ENCODE results near the gene PREX1.

PREX1 gene

GRCh38 chr20:48679011-48679410 lies 148.8 kb downstream of the PREX1 start:
- peaks cover 0 to 16% of the 10 kb centered on the region in 2 donors for H3K36me3 ChIP-seq (ENCODE audit: control insufficient read depth in 1 of 2, insufficient read depth in 2 of 2, low read length in 2 of 2)
- H3K4me3 ChIP-seq (ENCODE audit: low read depth in 1 of 2, low read length in 2 of 2): no peak overlapping the region
- no peak overlapping the region for H3K27ac ChIP-seq (ENCODE audit: low read depth, low read length)
- H3K9me3 ChIP-seq (ENCODE audit: control insufficient read depth in 1 of 2, low read length in 2 of 2): no peaks in the 10 kb centered on the region
- peaks cover 29 to 35% of the 10 kb centered on the region in 2 donors for H3K4me1 ChIP-seq (ENCODE audit: control insufficient read depth in 1 of 2, insufficient read depth in 2 of 2, low read length in 2 of 2)
- H3K27me3 ChIP-seq (ENCODE audit: control insufficient read depth in 1 of 2, insufficient read depth in 2 of 2, low read length in 2 of 2): no peaks in the 10 kb centered on the region
- H3K9ac ChIP-seq (ENCODE audit: low read depth in 1 of 2, low read length in 2 of 2): no peak overlapping the region

- H3K4me1 ChIP-seq (ENCODE audit: control insufficient read depth in 1 of 2, insufficient read depth in 2 of 2, low read length in 2 of 2): peaks cover 23 to 30% of the 10 kb centered on the region in 2 donors
- peaks cover 0 to 16% of the 10 kb centered on the region in 2 donors for H3K36me3 ChIP-seq (ENCODE audit: control insufficient read depth in 1 of 2, insufficient read depth in 2 of 2, low read length in 2 of 2)
- no peak overlapping the region for H3K27ac ChIP-seq (ENCODE audit: low read depth, low read length)
- H3K27me3 ChIP-seq (ENCODE audit: control insufficient read depth in 1 of 2, insufficient read depth in 2 of 2, low read length in 2 of 2): no peaks in the 10 kb centered on the region
- no peak overlapping the region for H3K4me3 ChIP-seq (ENCODE audit: low read depth in 1 of 2, low read length in 2 of 2)
- H3K9ac ChIP-seq (ENCODE audit: low read depth in 1 of 2, low read length in 2 of 2): no peak overlapping the region
- no peaks in the 10 kb centered on the region for H3K9me3 ChIP-seq (ENCODE audit: control insufficient read depth in 1 of 2, low read length in 2 of 2)
Measured at GRCh38 chr20:48678421-48678820, 149.4 kb downstream of the PREX1 start.

GRCh38 chr20:48676795-48677460 lies 150.9 kb downstream of the PREX1 start:
- Histone ChIP-seq H3K4me3 (ENCODE audit: low read depth in 1 of 2, low read length in 2 of 2) (no peak overlapping the region), H3K36me3 (ENCODE audit: control insufficient read depth in 1 of 2, insufficient read depth in 2 of 2, low read length in 2 of 2) (peaks cover 0 to 16% of the 10 kb centered on the region in 2 donors), H3K27me3 (ENCODE audit: control insufficient read depth in 1 of 2, insufficient read depth in 2 of 2, low read length in 2 of 2) (no peaks in the 10 kb centered on the region), H3K9ac (ENCODE audit: low read depth in 1 of 2, low read length in 2 of 2) (no peak overlapping the region), H3K27ac (ENCODE audit: low read depth, low read length) (no peak overlapping the region), H3K9me3 (ENCODE audit: control insufficient read depth in 1 of 2, low read length in 2 of 2) (no peaks in the 10 kb centered on the region), H3K4me1 (ENCODE audit: control insufficient read depth in 1 of 2, insufficient read depth in 2 of 2, low read length in 2 of 2) (peaks cover 8 to 15% of the 10 kb centered on the region in 2 donors)

GRCh38 chr20:48676125-48676524 lies 151.7 kb downstream of the PREX1 start:
- Histone ChIP-seq H3K36me3 (ENCODE audit: control insufficient read depth in 1 of 2, insufficient read depth in 2 of 2, low read length in 2 of 2) (peaks cover 0 to 15% of the 10 kb centered on the region in 2 donors), H3K9ac (ENCODE audit: low read depth in 1 of 2, low read length in 2 of 2) (no peak overlapping the region), H3K4me1 (ENCODE audit: control insufficient read depth in 1 of 2, insufficient read depth in 2 of 2, low read length in 2 of 2) (peaks cover 6 to 10% of the 10 kb centered on the region in 2 donors), H3K9me3 (ENCODE audit: control insufficient read depth in 1 of 2, low read length in 2 of 2) (no peaks in the 10 kb centered on the region), H3K27me3 (ENCODE audit: control insufficient read depth in 1 of 2, insufficient read depth in 2 of 2, low read length in 2 of 2) (no peaks in the 10 kb centered on the region), H3K4me3 (ENCODE audit: low read depth in 1 of 2, low read length in 2 of 2) (no peak overlapping the region), H3K27ac (ENCODE audit: low read depth, low read length) (no peak overlapping the region)

GRCh38 chr20:48674461-48674860 lies 153.3 kb downstream of the PREX1 start:
- no peak overlapping the region for H3K9ac ChIP-seq (ENCODE audit: low read depth in 1 of 2, low read length in 2 of 2)
- H3K4me3 ChIP-seq (ENCODE audit: low read depth in 1 of 2, low read length in 2 of 2): no peak overlapping the region
- H3K36me3 ChIP-seq (ENCODE audit: control insufficient read depth in 1 of 2, insufficient read depth in 2 of 2, low read length in 2 of 2): peaks cover 0 to 11% of the 10 kb centered on the region in 2 donors
- H3K9me3 ChIP-seq (ENCODE audit: control insufficient read depth in 1 of 2, low read length in 2 of 2): no peaks in the 10 kb centered on the region
- no peaks in the 10 kb centered on the region for H3K27me3 ChIP-seq (ENCODE audit: control insufficient read depth in 1 of 2, insufficient read depth in 2 of 2, low read length in 2 of 2)
- peaks cover 0 to 5% of the 10 kb centered on the region in 2 donors for H3K4me1 ChIP-seq (ENCODE audit: control insufficient read depth in 1 of 2, insufficient read depth in 2 of 2, low read length in 2 of 2)
- H3K27ac ChIP-seq (ENCODE audit: low read depth, low read length): no peak overlapping the region

GRCh38 chr20:48673507-48673906 lies 154.3 kb downstream of the PREX1 start:
- Histone ChIP-seq H3K27me3 (ENCODE audit: control insufficient read depth in 1 of 2, insufficient read depth in 2 of 2, low read length in 2 of 2) (no peaks in the 10 kb centered on the region), H3K4me1 (ENCODE audit: control insufficient read depth in 1 of 2, insufficient read depth in 2 of 2, low read length in 2 of 2) (peaks cover under 1 to 6% of the 10 kb centered on the region in 2 donors), H3K9ac (ENCODE audit: low read depth in 1 of 2, low read length in 2 of 2) (no peak overlapping the region), H3K27ac (ENCODE audit: low read depth, low read length) (no peak overlapping the region), H3K4me3 (ENCODE audit: low read depth in 1 of 2, low read length in 2 of 2) (no peak overlapping the region), H3K36me3 (ENCODE audit: control insufficient read depth in 1 of 2, insufficient read depth in 2 of 2, low read length in 2 of 2) (peaks cover 0 to 4% of the 10 kb centered on the region in 2 donors), H3K9me3 (ENCODE audit: control insufficient read depth in 1 of 2, low read length in 2 of 2) (no peaks in the 10 kb centered on the region)

GRCh38 chr20:48672324-48672723 lies 155.5 kb downstream of the PREX1 start:
- Histone ChIP-seq H3K4me1 (ENCODE audit: control insufficient read depth in 1 of 2, insufficient read depth in 2 of 2, low read length in 2 of 2) (peaks cover 6 to 10% of the 10 kb centered on the region in 2 donors), H3K4me3 (ENCODE audit: low read depth in 1 of 2, low read length in 2 of 2) (no peak overlapping the region), H3K27ac (ENCODE audit: low read depth, low read length) (no peak overlapping the region), H3K36me3 (ENCODE audit: control insufficient read depth in 1 of 2, insufficient read depth in 2 of 2, low read length in 2 of 2) (peaks cover 0 to 4% of the 10 kb centered on the region in 2 donors), H3K27me3 (ENCODE audit: control insufficient read depth in 1 of 2, insufficient read depth in 2 of 2, low read length in 2 of 2) (no peaks in the 10 kb centered on the region), H3K9me3 (ENCODE audit: control insufficient read depth in 1 of 2, low read length in 2 of 2) (no peaks in the 10 kb centered on the region), H3K9ac (ENCODE audit: low read depth in 1 of 2, low read length in 2 of 2) (no peak overlapping the region)

GRCh38 chr20:48671141-48671540 lies 156.7 kb downstream of the PREX1 start:
- Histone ChIP-seq H3K27me3 (ENCODE audit: control insufficient read depth in 1 of 2, insufficient read depth in 2 of 2, low read length in 2 of 2) (no peaks in the 10 kb centered on the region), H3K9me3 (ENCODE audit: control insufficient read depth in 1 of 2, low read length in 2 of 2) (no peaks in the 10 kb centered on the region), H3K4me1 (ENCODE audit: control insufficient read depth in 1 of 2, insufficient read depth in 2 of 2, low read length in 2 of 2) (peaks cover 6 to 10% of the 10 kb centered on the region in 2 donors), H3K36me3 (ENCODE audit: control insufficient read depth in 1 of 2, insufficient read depth in 2 of 2, low read length in 2 of 2) (peaks cover 0 to 4% of the 10 kb centered on the region in 2 donors), H3K27ac (ENCODE audit: low read depth, low read length) (no peak overlapping the region), H3K9ac (ENCODE audit: low read depth in 1 of 2, low read length in 2 of 2) (no peak overlapping the region), H3K4me3 (ENCODE audit: low read depth in 1 of 2, low read length in 2 of 2) (no peak overlapping the region)

GRCh38 chr20:48669946-48670605 lies 157.7 kb downstream of the PREX1 start:
- Histone ChIP-seq H3K4me3 (ENCODE audit: low read depth in 1 of 2, low read length in 2 of 2) (no peak overlapping the region), H3K27me3 (ENCODE audit: control insufficient read depth in 1 of 2, insufficient read depth in 2 of 2, low read length in 2 of 2) (no peaks in the 10 kb centered on the region), H3K4me1 (ENCODE audit: control insufficient read depth in 1 of 2, insufficient read depth in 2 of 2, low read length in 2 of 2) (peaks cover 6 to 10% of the 10 kb centered on the region in 2 donors), H3K27ac (ENCODE audit: low read depth, low read length) (no peak overlapping the region), H3K9ac (ENCODE audit: low read depth in 1 of 2, low read length in 2 of 2) (no peak overlapping the region), H3K9me3 (ENCODE audit: control insufficient read depth in 1 of 2, low read length in 2 of 2) (no peaks in the 10 kb centered on the region), H3K36me3 (ENCODE audit: control insufficient read depth in 1 of 2, insufficient read depth in 2 of 2, low read length in 2 of 2) (peaks cover 0 to 4% of the 10 kb centered on the region in 2 donors)

GRCh38 chr20:48668451-48668946 lies 159.3 kb downstream of the PREX1 start:
- Histone ChIP-seq H3K9ac (ENCODE audit: low read depth in 1 of 2, low read length in 2 of 2) (no peak overlapping the region), H3K4me1 (ENCODE audit: control insufficient read depth in 1 of 2, insufficient read depth in 2 of 2, low read length in 2 of 2) (peaks cover 6 to 10% of the 10 kb centered on the region in 2 donors), H3K27me3 (ENCODE audit: control insufficient read depth in 1 of 2, insufficient read depth in 2 of 2, low read length in 2 of 2) (no peaks in the 10 kb centered on the region), H3K27ac (ENCODE audit: low read depth, low read length) (no peak overlapping the region), H3K9me3 (ENCODE audit: control insufficient read depth in 1 of 2, low read length in 2 of 2) (no peaks in the 10 kb centered on the region), H3K4me3 (ENCODE audit: low read depth in 1 of 2, low read length in 2 of 2) (no peak overlapping the region), H3K36me3 (ENCODE audit: control insufficient read depth in 1 of 2, insufficient read depth in 2 of 2, low read length in 2 of 2) (peaks cover 0 to 3% of the 10 kb centered on the region in 2 donors)
